WTC11 (cell line): ENCODE data around the gene EN2. TPM values are rescaled to one million over a fixed set of nuclear protein-coding genes. Genes with fewer than 3 reads are reported as not detected.
A peak's percentile ranks its signal among the peaks of the same experiment; 100 is the strongest.

Experiments used
- ATAC-seq: fragments of 200-7000 bp; cut with Tn5 transposase; 2 replicates; pipeline ENCODE4 v1.10.0; 2021; ENCODE audit warnings: mild to moderate bottlenecking, moderate library complexity
- CTCF ChIA-PET: fragments of 300-600 bp; sonication (Branson Sonifier 250); formaldehyde crosslinking; loops from one replicate; lab custom pipeline; 2021; ENCODE audit warnings: antibody characterized with exemption; lab: Charles Lee
- POLR2A ChIA-PET: fragments of 350-600 bp; sonication (Branson Sonifier 250); formaldehyde crosslinking; loops from one replicate; lab custom pipeline; 2021; ENCODE audit warnings: antibody characterized with exemption; lab: Charles Lee
- DNase-seq: peaks from one replicate; pipeline ENCODE4 v3.0.0; 2021; ENCODE audit warnings: low spot score
- H3K27ac Mint-ChIP-seq: 2 replicates; pipeline ENCODE4 v1.8.0; 2021; ENCODE audit warnings: mixed read lengths
- H3K27me3 Mint-ChIP-seq: 2 replicates; pipeline ENCODE4 v1.8.0; 2021; ENCODE audit warnings: low read depth, mild to moderate bottlenecking, moderate library complexity, mixed read lengths
- H3K36me3 Mint-ChIP-seq: 2 replicates; pipeline ENCODE4 v1.8.0; 2021; ENCODE audit warnings: mixed read lengths
- H3K4me1 Mint-ChIP-seq: 2 replicates; pipeline ENCODE4 v1.8.0; 2022; ENCODE audit warnings: mixed read lengths
- H3K4me3 Mint-ChIP-seq: 2 replicates; pipeline ENCODE4 v1.8.0; 2021; ENCODE audit warnings: mild to moderate bottlenecking, moderate library complexity, mixed read lengths
- H3K9me3 Mint-ChIP-seq: 2 replicates; pipeline ENCODE4 v1.8.0; 2021; ENCODE audit warnings: mixed read lengths
- CREB1 ChIP-seq: sonication (generic); formaldehyde crosslinking; IDR thresholded peaks from 2 replicates; pipeline ENCODE4 v1.8.0; 2023; ENCODE audit warnings: mild to moderate bottlenecking, missing genetic modification reagents
- JAZF1 ChIP-seq: fragments of 250-450 bp; sonication (Bioruptor Pico); IDR thresholded peaks from 2 replicates; pipeline ENCODE4 v1.9.0; 2021; ENCODE audit warnings: moderate library complexity, mild to moderate bottlenecking, inconsistent platforms
- MXD4 ChIP-seq: fragments of 250-450 bp; sonication (Bioruptor Pico); IDR thresholded peaks from 2 replicates; pipeline ENCODE4 v1.8.0; 2021; ENCODE audit warnings: mild to moderate bottlenecking, moderate library complexity, borderline replicate concordance
- NFYB ChIP-seq: sonication (generic); formaldehyde crosslinking; conservative IDR thresholded peaks from 2 replicates; pipeline ENCODE4 v1.8.0; 2022; ENCODE audit warnings: low read depth, missing genetic modification reagents
- PRRX2 ChIP-seq: fragments of 250-450 bp; sonication (Bioruptor Pico); IDR thresholded peaks from 2 replicates; pipeline ENCODE4 v1.8.0; 2021; ENCODE audit warnings: mild to moderate bottlenecking
- ZNF138 ChIP-seq: sonication (generic); formaldehyde crosslinking; conservative IDR thresholded peaks from 2 replicates; pipeline ENCODE4 v1.8.1; 2022; ENCODE audit warnings: mild to moderate bottlenecking, moderate library complexity, missing genetic modification reagents
- total RNA-seq: library from RNA; stranded (reverse); gene quantifications from 3 replicates; pipeline ENCODE4 v1.2.3, GENCODE V29; 2021
- TF ChIP-seq, protein P1 (sequence below): fragments of 250-450 bp; sonication (Bioruptor Pico); conservative IDR thresholded peaks from 2 replicates; pipeline ENCODE4 v1.9.0; 2021; ENCODE audit warnings: mild to moderate bottlenecking
- TF ChIP-seq, protein P2 (sequence below): sonication (generic); formaldehyde crosslinking; IDR thresholded peaks from 2 replicates; pipeline ENCODE4 v1.8.1; 2022; ENCODE audit warnings: low read depth, mild to moderate bottlenecking, moderate library complexity, missing genetic modification reagents, borderline replicate concordance
- TF ChIP-seq, protein P3 (sequence below): fragments of 250-450 bp; sonication (Bioruptor Pico); IDR thresholded peaks from 2 replicates; pipeline ENCODE4 v2.1.2; 2022; ENCODE audit warnings: mild to moderate bottlenecking, moderate library complexity
- TF ChIP-seq, protein P4 (sequence below): sonication (generic); formaldehyde crosslinking; IDR thresholded peaks from 2 replicates; pipeline ENCODE4 v1.8.1; 2022; ENCODE audit warnings: low read depth, missing genetic modification reagents, borderline replicate concordance
- TF ChIP-seq, protein P5 (sequence below): fragments of 250-450 bp; sonication (Bioruptor Pico); IDR thresholded peaks from 2 replicates; pipeline ENCODE4 v1.9.0; 2021; ENCODE audit warnings: mild to moderate bottlenecking, borderline replicate concordance
- TF ChIP-seq, protein P6 (sequence below): sonication (generic); formaldehyde crosslinking; IDR thresholded peaks from 2 replicates; pipeline ENCODE4 v1.8.0; 2022; ENCODE audit warnings: missing genetic modification reagents
- TF ChIP-seq, protein P7 (sequence below): fragments of 200-600 bp; IDR thresholded peaks from 2 replicates; pipeline ENCODE4 v1.8.0; 2022; ENCODE audit warnings: antibody characterized with exemption

The EN2 gene
- total RNA-seq, 1 experiment from 2014 or later: not detected

DNA sequence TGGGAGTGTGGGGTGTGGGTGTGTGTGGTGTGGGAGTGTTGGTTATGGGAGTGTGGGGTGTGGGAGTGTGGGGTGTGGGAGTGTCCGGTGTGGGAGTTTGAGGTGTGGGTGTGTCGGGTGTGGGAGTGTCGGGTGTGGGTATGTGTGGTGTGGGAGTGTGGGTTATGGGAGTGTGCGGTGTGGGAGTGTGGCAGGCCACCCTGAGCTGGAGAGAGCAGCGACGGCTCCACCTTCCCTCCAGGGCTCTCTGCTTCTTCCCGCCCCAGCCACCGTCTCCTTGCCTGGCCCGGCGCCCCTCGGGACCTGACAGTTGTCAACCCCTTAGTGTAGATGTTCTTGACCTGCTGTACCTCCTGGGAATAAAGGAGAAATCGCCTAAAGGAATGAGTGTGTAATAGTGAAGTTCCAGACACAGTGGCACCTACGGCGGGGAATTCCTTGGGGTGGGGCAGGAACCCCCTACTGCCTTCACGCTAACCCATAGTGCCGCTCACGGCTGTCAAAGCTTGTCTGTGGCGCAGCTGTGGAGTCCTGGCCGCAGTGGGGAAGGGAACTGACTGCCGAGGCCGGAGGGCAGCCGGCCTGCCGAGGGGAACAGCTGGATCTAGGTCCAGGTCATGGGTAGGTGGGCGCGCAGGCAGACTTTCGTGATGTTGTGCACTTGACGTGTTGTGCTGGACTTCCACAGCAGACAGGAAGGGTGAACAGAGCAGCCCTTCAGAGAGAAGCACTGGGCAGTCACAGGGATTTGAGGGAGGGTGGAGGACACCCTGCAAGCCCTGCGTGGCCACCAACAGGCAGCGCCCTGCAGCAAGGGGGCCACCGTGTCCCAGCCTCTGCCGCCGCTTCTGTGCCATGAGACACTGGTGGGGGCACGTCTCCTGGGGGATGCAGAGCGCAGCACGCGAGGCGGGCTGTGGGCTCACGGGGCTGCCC lies 49.0 kb upstream of the EN2 start (continued):
- TF ChIP-seq, protein P1, sequence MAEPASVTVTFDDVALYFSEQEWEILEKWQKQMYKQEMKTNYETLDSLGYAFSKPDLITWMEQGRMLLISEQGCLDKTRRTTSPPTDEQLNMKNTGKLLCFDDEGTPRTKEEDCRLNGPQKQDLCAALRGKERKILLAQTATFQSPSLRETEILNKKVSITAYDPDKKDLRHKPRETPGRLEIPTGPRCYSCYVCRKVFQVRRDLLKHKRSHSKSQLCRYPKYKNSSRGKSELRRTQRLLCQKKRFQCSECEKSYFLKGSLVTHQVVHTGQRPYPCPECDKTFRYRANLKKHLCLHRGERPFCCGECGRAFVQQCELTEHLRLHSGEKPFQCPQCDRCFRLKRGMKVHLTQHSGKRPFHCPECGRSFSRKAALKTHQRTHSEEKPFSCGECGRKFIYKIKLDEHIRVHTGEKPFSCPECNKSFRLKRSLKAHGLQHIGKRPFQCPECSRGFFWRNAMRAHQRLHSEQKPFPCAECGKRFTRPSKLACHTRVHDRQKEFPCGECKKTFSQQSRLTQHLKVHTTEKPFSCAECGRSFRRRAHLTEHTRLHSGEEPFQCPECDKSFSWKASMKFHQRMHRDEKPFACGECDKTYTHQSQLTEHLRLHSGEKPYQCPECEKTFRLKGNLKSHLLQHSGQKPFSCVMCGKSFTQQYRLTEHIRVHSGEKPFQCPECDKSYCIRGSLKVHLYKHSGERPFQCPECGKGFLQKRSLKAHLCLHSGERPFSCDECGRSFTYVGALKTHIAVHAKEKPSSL (CRISPR knock-in tag): no peak

DNA sequence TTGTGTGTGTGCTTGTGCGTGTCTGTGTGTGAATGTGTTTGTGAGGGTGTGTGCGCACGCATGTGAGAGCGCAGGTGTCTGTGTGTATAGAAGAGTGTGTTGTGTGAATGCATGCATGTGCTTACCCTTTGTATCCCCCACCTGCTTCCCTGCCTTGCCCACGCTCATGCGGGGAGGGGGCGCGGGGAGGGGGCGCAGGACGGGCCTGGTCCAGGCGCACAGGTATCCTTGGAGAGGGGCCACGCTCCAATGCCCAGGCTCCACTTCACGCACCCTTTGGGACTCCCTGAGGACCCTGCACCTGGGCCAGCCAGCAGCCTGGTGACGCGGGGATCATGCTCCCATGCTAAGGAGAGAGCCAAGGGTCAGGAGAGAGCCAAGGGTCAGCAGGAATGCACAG lies 47.9 kb upstream of the EN2 start:
- ATAC-seq: no peak
- no peaks in the 10 kb centered on the region for H3K36me3 Mint-ChIP-seq
- H3K9me3 Mint-ChIP-seq: no peaks in the 10 kb centered on the region
- peaks cover 14% of the 10 kb centered on the region for H3K4me1 Mint-ChIP-seq
- no peak for DNase-seq
- peaks cover 9% of the 10 kb centered on the region for H3K27me3 Mint-ChIP-seq
- peak overlapping the region; percentile 43; the same call in 1 of the 2 replicates for H3K27ac Mint-ChIP-seq
- no peak overlapping the region for H3K4me3 Mint-ChIP-seq
- POLR2A ChIA-PET: no interaction called here
- CTCF ChIA-PET: interaction anchor here (0.8 to 1.7 kb wide), 2 partner anchors 11 to 24 kb away, joined by 3 to 5 read pairs; no protein-coding TSS in a partner anchor
- TF ChIP-seq CREB1 (CRISPR knock-in tag): no peak
- TF ChIP-seq, protein P2, sequence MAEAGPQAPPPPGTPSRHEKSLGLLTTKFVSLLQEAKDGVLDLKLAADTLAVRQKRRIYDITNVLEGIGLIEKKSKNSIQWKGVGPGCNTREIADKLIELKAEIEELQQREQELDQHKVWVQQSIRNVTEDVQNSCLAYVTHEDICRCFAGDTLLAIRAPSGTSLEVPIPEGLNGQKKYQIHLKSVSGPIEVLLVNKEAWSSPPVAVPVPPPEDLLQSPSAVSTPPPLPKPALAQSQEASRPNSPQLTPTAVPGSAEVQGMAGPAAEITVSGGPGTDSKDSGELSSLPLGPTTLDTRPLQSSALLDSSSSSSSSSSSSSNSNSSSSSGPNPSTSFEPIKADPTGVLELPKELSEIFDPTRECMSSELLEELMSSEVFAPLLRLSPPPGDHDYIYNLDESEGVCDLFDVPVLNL (CRISPR knock-in tag): no peak
- TF ChIP-seq, protein P1 (CRISPR knock-in tag): no peak
- TF ChIP-seq PRRX2 (CRISPR knock-in tag): no peak
- TF ChIP-seq, protein P3, sequence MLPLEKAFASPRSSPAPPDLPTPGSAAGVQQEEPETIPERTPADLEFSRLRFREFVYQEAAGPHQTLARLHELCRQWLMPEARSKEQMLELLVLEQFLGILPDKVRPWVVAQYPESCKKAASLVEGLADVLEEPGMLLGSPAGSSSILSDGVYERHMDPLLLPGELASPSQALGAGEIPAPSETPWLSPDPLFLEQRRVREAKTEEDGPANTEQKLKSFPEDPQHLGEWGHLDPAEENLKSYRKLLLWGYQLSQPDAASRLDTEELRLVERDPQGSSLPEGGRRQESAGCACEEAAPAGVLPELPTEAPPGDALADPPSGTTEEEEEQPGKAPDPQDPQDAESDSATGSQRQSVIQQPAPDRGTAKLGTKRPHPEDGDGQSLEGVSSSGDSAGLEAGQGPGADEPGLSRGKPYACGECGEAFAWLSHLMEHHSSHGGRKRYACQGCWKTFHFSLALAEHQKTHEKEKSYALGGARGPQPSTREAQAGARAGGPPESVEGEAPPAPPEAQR (CRISPR knock-in tag): no peak
- TF ChIP-seq, protein P4, sequence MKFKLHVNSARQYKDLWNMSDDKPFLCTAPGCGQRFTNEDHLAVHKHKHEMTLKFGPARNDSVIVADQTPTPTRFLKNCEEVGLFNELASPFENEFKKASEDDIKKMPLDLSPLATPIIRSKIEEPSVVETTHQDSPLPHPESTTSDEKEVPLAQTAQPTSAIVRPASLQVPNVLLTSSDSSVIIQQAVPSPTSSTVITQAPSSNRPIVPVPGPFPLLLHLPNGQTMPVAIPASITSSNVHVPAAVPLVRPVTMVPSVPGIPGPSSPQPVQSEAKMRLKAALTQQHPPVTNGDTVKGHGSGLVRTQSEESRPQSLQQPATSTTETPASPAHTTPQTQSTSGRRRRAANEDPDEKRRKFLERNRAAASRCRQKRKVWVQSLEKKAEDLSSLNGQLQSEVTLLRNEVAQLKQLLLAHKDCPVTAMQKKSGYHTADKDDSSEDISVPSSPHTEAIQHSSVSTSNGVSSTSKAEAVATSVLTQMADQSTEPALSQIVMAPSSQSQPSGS (CRISPR knock-in tag): no peak
- TF ChIP-seq, protein P5, sequence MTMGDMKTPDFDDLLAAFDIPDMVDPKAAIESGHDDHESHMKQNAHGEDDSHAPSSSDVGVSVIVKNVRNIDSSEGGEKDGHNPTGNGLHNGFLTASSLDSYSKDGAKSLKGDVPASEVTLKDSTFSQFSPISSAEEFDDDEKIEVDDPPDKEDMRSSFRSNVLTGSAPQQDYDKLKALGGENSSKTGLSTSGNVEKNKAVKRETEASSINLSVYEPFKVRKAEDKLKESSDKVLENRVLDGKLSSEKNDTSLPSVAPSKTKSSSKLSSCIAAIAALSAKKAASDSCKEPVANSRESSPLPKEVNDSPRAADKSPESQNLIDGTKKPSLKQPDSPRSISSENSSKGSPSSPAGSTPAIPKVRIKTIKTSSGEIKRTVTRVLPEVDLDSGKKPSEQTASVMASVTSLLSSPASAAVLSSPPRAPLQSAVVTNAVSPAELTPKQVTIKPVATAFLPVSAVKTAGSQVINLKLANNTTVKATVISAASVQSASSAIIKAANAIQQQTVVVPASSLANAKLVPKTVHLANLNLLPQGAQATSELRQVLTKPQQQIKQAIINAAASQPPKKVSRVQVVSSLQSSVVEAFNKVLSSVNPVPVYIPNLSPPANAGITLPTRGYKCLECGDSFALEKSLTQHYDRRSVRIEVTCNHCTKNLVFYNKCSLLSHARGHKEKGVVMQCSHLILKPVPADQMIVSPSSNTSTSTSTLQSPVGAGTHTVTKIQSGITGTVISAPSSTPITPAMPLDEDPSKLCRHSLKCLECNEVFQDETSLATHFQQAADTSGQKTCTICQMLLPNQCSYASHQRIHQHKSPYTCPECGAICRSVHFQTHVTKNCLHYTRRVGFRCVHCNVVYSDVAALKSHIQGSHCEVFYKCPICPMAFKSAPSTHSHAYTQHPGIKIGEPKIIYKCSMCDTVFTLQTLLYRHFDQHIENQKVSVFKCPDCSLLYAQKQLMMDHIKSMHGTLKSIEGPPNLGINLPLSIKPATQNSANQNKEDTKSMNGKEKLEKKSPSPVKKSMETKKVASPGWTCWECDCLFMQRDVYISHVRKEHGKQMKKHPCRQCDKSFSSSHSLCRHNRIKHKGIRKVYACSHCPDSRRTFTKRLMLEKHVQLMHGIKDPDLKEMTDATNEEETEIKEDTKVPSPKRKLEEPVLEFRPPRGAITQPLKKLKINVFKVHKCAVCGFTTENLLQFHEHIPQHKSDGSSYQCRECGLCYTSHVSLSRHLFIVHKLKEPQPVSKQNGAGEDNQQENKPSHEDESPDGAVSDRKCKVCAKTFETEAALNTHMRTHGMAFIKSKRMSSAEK (CRISPR knock-in tag): no peak
- TF ChIP-seq, protein P6, sequence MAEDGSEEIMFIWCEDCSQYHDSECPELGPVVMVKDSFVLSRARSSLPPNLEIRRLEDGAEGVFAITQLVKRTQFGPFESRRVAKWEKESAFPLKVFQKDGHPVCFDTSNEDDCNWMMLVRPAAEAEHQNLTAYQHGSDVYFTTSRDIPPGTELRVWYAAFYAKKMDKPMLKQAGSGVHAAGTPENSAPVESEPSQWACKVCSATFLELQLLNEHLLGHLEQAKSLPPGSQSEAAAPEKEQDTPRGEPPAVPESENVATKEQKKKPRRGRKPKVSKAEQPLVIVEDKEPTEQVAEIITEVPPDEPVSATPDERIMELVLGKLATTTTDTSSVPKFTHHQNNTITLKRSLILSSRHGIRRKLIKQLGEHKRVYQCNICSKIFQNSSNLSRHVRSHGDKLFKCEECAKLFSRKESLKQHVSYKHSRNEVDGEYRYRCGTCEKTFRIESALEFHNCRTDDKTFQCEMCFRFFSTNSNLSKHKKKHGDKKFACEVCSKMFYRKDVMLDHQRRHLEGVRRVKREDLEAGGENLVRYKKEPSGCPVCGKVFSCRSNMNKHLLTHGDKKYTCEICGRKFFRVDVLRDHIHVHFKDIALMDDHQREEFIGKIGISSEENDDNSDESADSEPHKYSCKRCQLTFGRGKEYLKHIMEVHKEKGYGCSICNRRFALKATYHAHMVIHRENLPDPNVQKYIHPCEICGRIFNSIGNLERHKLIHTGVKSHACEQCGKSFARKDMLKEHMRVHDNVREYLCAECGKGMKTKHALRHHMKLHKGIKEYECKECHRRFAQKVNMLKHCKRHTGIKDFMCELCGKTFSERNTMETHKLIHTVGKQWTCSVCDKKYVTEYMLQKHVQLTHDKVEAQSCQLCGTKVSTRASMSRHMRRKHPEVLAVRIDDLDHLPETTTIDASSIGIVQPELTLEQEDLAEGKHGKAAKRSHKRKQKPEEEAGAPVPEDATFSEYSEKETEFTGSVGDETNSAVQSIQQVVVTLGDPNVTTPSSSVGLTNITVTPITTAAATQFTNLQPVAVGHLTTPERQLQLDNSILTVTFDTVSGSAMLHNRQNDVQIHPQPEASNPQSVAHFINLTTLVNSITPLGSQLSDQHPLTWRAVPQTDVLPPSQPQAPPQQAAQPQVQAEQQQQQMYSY (CRISPR knock-in tag): no peak
- no peak for TF ChIP-seq MXD4
- TF ChIP-seq, protein P7, sequence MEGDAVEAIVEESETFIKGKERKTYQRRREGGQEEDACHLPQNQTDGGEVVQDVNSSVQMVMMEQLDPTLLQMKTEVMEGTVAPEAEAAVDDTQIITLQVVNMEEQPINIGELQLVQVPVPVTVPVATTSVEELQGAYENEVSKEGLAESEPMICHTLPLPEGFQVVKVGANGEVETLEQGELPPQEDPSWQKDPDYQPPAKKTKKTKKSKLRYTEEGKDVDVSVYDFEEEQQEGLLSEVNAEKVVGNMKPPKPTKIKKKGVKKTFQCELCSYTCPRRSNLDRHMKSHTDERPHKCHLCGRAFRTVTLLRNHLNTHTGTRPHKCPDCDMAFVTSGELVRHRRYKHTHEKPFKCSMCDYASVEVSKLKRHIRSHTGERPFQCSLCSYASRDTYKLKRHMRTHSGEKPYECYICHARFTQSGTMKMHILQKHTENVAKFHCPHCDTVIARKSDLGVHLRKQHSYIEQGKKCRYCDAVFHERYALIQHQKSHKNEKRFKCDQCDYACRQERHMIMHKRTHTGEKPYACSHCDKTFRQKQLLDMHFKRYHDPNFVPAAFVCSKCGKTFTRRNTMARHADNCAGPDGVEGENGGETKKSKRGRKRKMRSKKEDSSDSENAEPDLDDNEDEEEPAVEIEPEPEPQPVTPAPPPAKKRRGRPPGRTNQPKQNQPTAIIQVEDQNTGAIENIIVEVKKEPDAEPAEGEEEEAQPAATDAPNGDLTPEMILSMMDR: no peak
- TF ChIP-seq JAZF1: no peak
- no peak for TF ChIP-seq NFYB
- TF ChIP-seq ZNF138: no peak
